Measurements from ENCODE around the gene PTPRCAP.
A peak's percentile ranks its signal among the peaks of the same experiment; 100 is the strongest.
"Not testable (repeated sequence)": the region's sequence is repeated elsewhere in the genome, so short reads cannot be mapped to it uniquely, and the experiment has no call there.

PTPRCAP gene

GRCh38 chr11:67437082-67437808 lies at the start of gene PTPRCAP:
Gene PTPRCAP (minus strand): TSS chr11:67437682. CDS start chr11:67437619, 63 bp downstream.
- no peak for DNase-seq

- DNase-seq = no peak
Measured at GRCh38 chr11:67486481-67487195, 49.2 kb upstream of the PTPRCAP start.

- DNase-seq = not testable (repeated sequence)
Measured at GRCh38 chr11:67485873-67486361, 48.4 kb upstream of the PTPRCAP start.

GRCh38 chr11:67484847-67485311 lies 47.4 kb upstream of the PTPRCAP start:
- no peak for DNase-seq

- no peak for DNase-seq
Measured at GRCh38 chr11:67483831-67484665, 46.6 kb upstream of the PTPRCAP start.

GRCh38 chr11:67482827-67483798 lies 45.6 kb upstream of the PTPRCAP start, which contains the start of gene AIP:
Gene AIP (plus strand): TSS chr11:67483026. CDS start chr11:67483159, 133 bp downstream.
- DNase-seq = peak; percentile 80

- peak; percentile 69 for DNase-seq
Measured at GRCh38 chr11:67482275-67482826, 44.9 kb upstream of the PTPRCAP start.

- not testable (repeated sequence) for DNase-seq
Measured at GRCh38 chr11:67477344-67478050, 40.0 kb upstream of the PTPRCAP start.

- DNase-seq = not testable (repeated sequence)
Measured at GRCh38 chr11:67476692-67477091, 39.2 kb upstream of the PTPRCAP start.

- DNase-seq = no peak
Measured at GRCh38 chr11:67472882-67473281, 35.4 kb upstream of the PTPRCAP start.

- DNase-seq = no peak
Measured at GRCh38 chr11:67470337-67471002, 33.0 kb upstream of the PTPRCAP start.

- DNase-seq = no peak
Measured at GRCh38 chr11:67469508-67469811, 32.0 kb upstream of the PTPRCAP start.

GRCh38 chr11:67468759-67469507 lies 31.5 kb upstream of the PTPRCAP start, which contains the start of gene TMEM134:
Gene TMEM134 (minus strand): TSS chr11:67469251. CDS start chr11:67469192, 59 bp downstream.
- peak; percentile 14 for DNase-seq

- no peak for DNase-seq
Measured at GRCh38 chr11:67468456-67468758, 30.9 kb upstream of the PTPRCAP start.

GRCh38 chr11:67468056-67468455 lies 30.6 kb upstream of the PTPRCAP start:
- DNase-seq = no peak

GRCh38 chr11:67466962-67467771 lies 29.7 kb upstream of the PTPRCAP start:
- no peak for DNase-seq

- DNase-seq = no peak
Measured at GRCh38 chr11:67466367-67466766, 28.9 kb upstream of the PTPRCAP start.

GRCh38 chr11:67465530-67465929 lies 28.0 kb upstream of the PTPRCAP start:
- not testable (repeated sequence) for DNase-seq

- no peak for DNase-seq
Measured at GRCh38 chr11:67465189-67465510, 27.7 kb upstream of the PTPRCAP start.
